Measurements from ENCODE around the gene PTPRG.

Gene PTPRG

DNA sequence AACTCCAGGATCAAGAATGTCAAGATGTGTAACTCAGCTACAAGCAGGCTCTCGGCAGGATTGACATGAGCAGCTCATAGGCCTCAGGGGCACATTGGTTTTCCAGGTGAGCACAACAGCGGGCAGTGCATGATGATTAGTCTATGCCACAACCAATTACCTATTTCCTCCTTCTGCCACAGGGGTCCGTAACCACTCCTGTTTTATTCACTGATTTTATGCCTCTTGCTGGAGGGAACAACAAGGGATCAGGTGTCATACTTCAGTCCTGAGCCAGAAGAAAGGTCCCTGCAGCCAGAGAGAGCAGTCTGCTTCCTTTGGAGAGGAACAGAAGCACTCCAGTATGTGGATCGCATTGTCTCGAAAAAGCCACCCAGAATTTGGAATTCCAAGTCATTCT, 35.1 kb upstream of the PTPRG start:
- no peak for DNase-seq (ENCODE audit: low read depth)
- TF ChIP-seq, protein P1, sequence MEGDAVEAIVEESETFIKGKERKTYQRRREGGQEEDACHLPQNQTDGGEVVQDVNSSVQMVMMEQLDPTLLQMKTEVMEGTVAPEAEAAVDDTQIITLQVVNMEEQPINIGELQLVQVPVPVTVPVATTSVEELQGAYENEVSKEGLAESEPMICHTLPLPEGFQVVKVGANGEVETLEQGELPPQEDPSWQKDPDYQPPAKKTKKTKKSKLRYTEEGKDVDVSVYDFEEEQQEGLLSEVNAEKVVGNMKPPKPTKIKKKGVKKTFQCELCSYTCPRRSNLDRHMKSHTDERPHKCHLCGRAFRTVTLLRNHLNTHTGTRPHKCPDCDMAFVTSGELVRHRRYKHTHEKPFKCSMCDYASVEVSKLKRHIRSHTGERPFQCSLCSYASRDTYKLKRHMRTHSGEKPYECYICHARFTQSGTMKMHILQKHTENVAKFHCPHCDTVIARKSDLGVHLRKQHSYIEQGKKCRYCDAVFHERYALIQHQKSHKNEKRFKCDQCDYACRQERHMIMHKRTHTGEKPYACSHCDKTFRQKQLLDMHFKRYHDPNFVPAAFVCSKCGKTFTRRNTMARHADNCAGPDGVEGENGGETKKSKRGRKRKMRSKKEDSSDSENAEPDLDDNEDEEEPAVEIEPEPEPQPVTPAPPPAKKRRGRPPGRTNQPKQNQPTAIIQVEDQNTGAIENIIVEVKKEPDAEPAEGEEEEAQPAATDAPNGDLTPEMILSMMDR (IDR thresholded peaks at IDR 0.05; ENCODE audit: insufficient read depth, low read depth, low read length, missing control alignments): no peak
- H3K4me3 ChIP-seq (ENCODE audit: low read length): no peak overlapping the region

DNA sequence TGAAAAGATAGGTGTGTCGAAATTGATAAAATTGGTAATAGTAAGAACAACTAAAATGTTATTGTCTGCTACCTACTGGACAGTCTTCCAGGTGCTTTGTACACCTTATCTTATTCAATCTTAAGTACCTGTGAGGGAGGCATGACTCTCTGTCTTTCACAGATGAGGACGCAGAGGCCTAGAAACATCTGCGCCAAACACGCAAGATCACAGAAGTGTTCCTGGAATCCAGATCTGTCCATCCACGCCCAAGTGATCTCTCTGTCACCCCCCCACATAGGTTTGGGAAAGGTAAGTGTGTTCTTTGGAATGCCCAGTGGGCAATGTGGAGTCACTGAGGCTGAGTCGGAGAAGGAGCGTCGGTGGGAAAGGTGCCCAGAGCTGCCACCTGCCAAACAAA, 34.4 kb upstream of the PTPRG start:
- TF ChIP-seq, protein P1 (IDR thresholded peaks at IDR 0.05; ENCODE audit: insufficient read depth, low read depth, low read length, missing control alignments): no peak
- no peak overlapping the region for H3K4me3 ChIP-seq (ENCODE audit: low read length)
- no peak for DNase-seq (ENCODE audit: low read depth)

DNA sequence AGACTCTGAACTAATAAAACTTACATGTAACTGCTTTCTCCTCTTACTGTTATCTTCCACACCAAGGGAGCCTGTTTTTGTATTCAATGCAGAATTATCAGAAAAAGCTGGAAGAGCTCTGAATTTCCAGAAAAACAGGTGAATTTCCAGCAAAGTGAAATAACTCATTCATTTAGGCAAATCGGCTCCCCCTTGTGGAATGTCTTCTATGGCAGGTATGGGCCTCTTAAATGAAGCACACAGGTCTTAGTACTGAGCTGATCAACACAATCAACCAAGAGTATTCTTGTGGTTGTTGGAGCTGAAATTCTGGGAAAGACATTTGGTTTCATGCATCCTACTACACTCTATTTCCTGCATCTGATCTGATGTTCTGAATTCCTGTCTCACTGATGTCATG, 31.0 kb upstream of the PTPRG start:
- no peak overlapping the region for H3K4me3 ChIP-seq (ENCODE audit: low read length)
- peak; percentile 62 for DNase-seq (ENCODE audit: low read depth)
- TF ChIP-seq, protein P1 (IDR thresholded peaks at IDR 0.05; ENCODE audit: insufficient read depth, low read depth, low read length, missing control alignments): peak; percentile 74

DNA sequence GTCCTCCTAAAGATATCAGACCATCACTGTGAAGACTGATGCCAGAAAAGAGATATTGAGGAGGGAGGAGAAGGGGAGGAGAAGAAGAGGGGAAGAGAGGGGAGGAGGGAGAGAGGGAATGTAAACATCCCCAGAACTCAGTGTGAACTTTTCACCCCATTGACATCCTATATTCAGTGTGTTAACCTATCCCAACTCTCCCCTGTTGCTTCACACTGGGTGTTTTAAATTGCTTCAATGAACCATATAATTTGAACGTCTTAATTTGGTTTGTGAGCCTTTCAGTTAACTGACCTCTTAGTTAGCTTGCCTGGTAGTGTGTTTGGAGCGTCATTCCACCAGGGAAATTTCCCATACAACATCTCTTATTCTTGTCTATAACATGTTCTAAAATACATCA, 29.8 kb upstream of the PTPRG start:
- DNase-seq (ENCODE audit: low read depth): no peak
- H3K4me3 ChIP-seq (ENCODE audit: low read length): no peak overlapping the region
- TF ChIP-seq, protein P1 (IDR thresholded peaks at IDR 0.05; ENCODE audit: insufficient read depth, low read depth, low read length, missing control alignments): no peak

DNA sequence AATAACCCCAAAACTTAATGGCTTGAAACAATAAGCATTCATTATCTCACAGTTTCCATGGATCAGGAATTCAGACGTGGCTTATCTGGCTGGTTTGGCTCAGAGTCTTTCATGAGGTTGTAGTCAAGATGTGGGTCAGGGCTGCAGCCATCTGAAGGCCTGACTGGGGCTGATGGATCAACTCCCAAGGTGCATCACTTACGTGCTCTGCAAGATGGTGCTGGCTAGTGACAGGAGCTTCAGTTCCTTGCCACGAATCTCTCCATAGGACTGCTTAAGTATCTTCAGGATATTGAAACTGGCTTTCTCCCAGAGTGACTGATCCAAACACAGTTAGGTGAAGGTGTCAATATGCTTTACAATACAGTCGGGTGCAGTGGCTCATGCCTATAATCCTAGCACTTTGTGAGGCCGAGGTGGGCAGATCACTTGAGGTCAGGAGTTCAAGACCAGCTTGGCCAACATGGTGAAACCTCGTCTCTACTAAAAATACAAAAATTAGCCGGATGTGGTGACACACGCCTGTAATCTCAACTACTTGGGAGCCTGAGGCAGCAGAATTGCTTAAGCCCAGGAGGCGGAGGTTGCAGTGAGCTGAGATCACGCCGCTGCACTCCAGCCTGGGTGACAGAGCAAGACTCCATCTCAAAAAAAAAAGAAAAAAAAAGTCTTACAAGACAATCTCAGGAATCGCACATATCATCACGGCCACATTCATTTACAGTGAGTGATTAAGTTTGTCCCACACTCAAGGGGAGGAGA, 28.5 kb upstream of the PTPRG start:
- no peak for DNase-seq (ENCODE audit: low read depth)
- H3K4me3 ChIP-seq (ENCODE audit: low read length): no peak overlapping the region
- TF ChIP-seq, protein P1 (IDR thresholded peaks at IDR 0.05; ENCODE audit: insufficient read depth, low read depth, low read length, missing control alignments): no peak

DNA sequence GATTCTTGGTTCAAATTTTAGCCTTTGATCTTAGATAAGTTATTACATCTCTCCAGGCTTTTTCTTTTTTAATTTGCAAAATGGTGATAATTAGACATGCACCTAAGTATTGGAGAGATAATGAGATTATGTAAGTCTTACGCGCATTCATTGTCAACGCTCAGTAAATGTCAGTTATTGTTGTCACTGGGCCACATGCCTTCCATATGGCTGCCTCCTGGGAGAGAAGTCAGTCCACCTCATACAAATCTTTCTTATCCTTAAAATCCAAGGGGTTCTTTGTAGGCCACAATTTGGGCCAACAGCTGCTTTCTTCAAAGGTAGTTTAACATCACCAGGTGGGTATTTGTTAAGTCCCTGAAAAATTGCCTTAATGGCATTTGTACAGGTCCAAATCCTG, 25.5 kb upstream of the PTPRG start:
- no peak overlapping the region for H3K4me3 ChIP-seq (ENCODE audit: low read length)
- TF ChIP-seq, protein P1 (IDR thresholded peaks at IDR 0.05; ENCODE audit: insufficient read depth, low read depth, low read length, missing control alignments): no peak
- DNase-seq (ENCODE audit: low read depth): no peak

GRCh38 chr3:61537366-61537765, 24.0 kb upstream of the PTPRG start:
- no peak overlapping the region for H3K4me3 ChIP-seq (ENCODE audit: low read length)
- TF ChIP-seq, protein P1 (IDR thresholded peaks at IDR 0.05; ENCODE audit: insufficient read depth, low read depth, low read length, missing control alignments): no peak
- DNase-seq (ENCODE audit: low read depth): no peak
